Dendritic cell treated with granulocyte-macrophage colony-stimulating factor and Interleukin-4, amounts not matched to agents 40 ng/mL and 50 ng/mL, for 4 days (primary cell): ENCODE results near the gene PAMR1.

ENCODE experiments used
- H3K27ac Mint-ChIP-seq: one replicate; pipeline ENCODE4 v1.8.0; 2022; ENCODE audit warnings: mild to moderate bottlenecking, mixed read lengths
- H3K27me3 Mint-ChIP-seq: one replicate; pipeline ENCODE4 v1.8.0; 2022; ENCODE audit warnings: mild to moderate bottlenecking, mixed read lengths
- H3K36me3 Mint-ChIP-seq: one replicate; pipeline ENCODE4 v1.8.0; 2022; ENCODE audit warnings: low read depth, mixed read lengths
- H3K4me1 Mint-ChIP-seq: one replicate; pipeline ENCODE4 v1.8.0; 2022; ENCODE audit warnings: low read depth, mixed read lengths
- H3K4me3 Mint-ChIP-seq: one replicate; pipeline ENCODE4 v1.8.0; 2022; ENCODE audit warnings: mild to moderate bottlenecking, moderate library complexity, mixed read lengths
- H3K9me3 Mint-ChIP-seq: one replicate; pipeline ENCODE4 v1.8.0; 2022; ENCODE audit warnings: mixed read lengths
- intact Hi-C: fragments of 100-400 bp; cut with micrococcal nuclease; formaldehyde crosslinking; loops from one replicate; pipeline ENCODE4 v1.15.0; 2022

The PAMR1 gene

GRCh38 chr11:35500744-35501143 is 24.7 kb downstream of the PAMR1 start:
- H3K4me1 Mint-ChIP-seq, result no peaks in the 10 kb centered on the region
- no peak overlapping the region for H3K27ac Mint-ChIP-seq
- no peaks in the 10 kb centered on the region for H3K36me3 Mint-ChIP-seq
- peaks cover 14% of the 10 kb centered on the region for H3K9me3 Mint-ChIP-seq
- intact Hi-C loops, result no loop called here
- peaks cover 9% of the 10 kb centered on the region for H3K27me3 Mint-ChIP-seq
- H3K4me3 Mint-ChIP-seq, result no peak overlapping the region

DNA sequence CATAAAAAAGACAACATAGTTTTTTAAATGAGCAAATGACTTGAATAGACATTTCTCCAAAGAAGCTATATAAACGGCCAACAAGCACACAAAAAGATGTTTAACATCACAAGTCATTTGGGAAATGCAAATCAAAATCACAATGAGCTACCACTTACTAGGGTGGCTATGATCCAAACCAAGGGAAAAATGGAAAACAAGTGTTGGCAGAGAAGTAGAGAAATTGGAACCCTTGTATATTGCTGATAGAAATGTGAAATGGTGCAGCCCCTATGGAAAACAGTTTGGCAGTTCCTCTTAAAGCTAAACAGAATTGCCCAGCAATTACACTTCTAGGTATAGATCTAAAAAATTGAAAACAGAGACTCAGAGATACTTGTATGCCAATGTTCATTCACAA is 29.0 kb downstream of the PAMR1 start:
- Mint-ChIP-seq H3K27me3 (peaks cover 10% of the 10 kb centered on the region), H3K9me3 (no peaks in the 10 kb centered on the region), H3K4me3 (no peak overlapping the region), H3K27ac (no peak overlapping the region), H3K4me1 (no peaks in the 10 kb centered on the region), H3K36me3 (no peaks in the 10 kb centered on the region)
- intact Hi-C loops, result no loop called here

- Mint-ChIP-seq H3K27ac (no peak overlapping the region), H3K27me3 (peaks cover 10% of the 10 kb centered on the region), H3K9me3 (no peaks in the 10 kb centered on the region), H3K36me3 (no peaks in the 10 kb centered on the region), H3K4me3 (no peak overlapping the region), H3K4me1 (no peaks in the 10 kb centered on the region)
- intact Hi-C loops, result no loop called here
These were observed 30.4 kb downstream of the PAMR1 start for GRCh38 chr11:35494957-35495490.

- peaks cover 25% of the 10 kb centered on the region for H3K27me3 Mint-ChIP-seq
- H3K4me1 Mint-ChIP-seq, result no peaks in the 10 kb centered on the region
- intact Hi-C loops, result no loop called here
- no peak overlapping the region for H3K4me3 Mint-ChIP-seq
- H3K9me3 Mint-ChIP-seq, result no peaks in the 10 kb centered on the region
- no peaks in the 10 kb centered on the region for H3K36me3 Mint-ChIP-seq
- no peak overlapping the region for H3K27ac Mint-ChIP-seq
These were observed 34.1 kb downstream of the PAMR1 start for GRCh38 chr11:35491231-35491871.

GRCh38 chr11:35488117-35488516 is 37.3 kb downstream of the PAMR1 start:
- Mint-ChIP-seq H3K9me3 (peaks cover 3% of the 10 kb centered on the region), H3K27me3 (peaks cover 37% of the 10 kb centered on the region), H3K36me3 (no peaks in the 10 kb centered on the region), H3K4me1 (no peaks in the 10 kb centered on the region), H3K4me3 (no peak overlapping the region), H3K27ac (no peak overlapping the region)
- intact Hi-C loops, result loop anchor here (5.0 kb wide), 1 partner anchor 779 kb away; no protein-coding TSS in a partner anchor

DNA sequence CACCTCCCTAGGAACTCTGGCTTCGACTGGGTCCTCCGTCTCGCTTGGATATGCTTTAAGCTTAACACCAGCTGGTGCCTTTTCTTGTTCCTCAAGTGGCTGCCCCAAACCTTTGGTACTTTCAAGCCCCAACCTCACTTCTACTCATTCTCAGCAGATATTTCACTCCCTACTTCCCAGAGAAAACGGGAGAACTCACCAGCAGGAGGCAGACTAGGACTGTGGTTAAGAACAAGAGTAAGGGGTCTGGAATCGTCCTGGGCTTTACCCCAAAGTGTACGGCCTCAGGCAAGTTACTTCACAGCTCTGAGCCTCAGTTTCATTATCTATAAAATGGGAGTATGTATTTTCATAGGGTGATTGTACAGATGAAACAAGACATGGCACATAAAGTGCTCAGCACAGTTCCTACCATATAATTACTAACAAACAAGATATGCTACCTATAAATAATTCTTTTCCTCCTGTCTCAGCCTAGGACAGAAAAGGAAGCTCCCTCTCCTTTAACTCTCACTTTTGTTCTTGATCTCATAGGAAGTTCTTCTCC is 37.8 kb downstream of the PAMR1 start:
- intact Hi-C loops, result loop anchor here (5.0 kb wide), 1 partner anchor 780 kb away; no protein-coding TSS in a partner anchor
- peaks cover 9% of the 10 kb centered on the region for H3K9me3 Mint-ChIP-seq
- no peak overlapping the region for H3K4me3 Mint-ChIP-seq
- no peaks in the 10 kb centered on the region for H3K36me3 Mint-ChIP-seq
- H3K4me1 Mint-ChIP-seq, result no peaks in the 10 kb centered on the region
- H3K27ac Mint-ChIP-seq, result no peak overlapping the region
- H3K27me3 Mint-ChIP-seq, result peaks cover 38% of the 10 kb centered on the region

GRCh38 chr11:35486934-35487333 is 38.5 kb downstream of the PAMR1 start:
- Mint-ChIP-seq H3K27ac (no peak overlapping the region), H3K4me3 (no peak overlapping the region), H3K9me3 (peaks cover 13% of the 10 kb centered on the region), H3K36me3 (no peaks in the 10 kb centered on the region), H3K4me1 (no peaks in the 10 kb centered on the region), H3K27me3 (peaks cover 39% of the 10 kb centered on the region)
- intact Hi-C loops, result loop anchor here (5.0 kb wide), 1 partner anchor 780 kb away; no protein-coding TSS in a partner anchor

GRCh38 chr11:35486446-35486845 is 39.0 kb downstream of the PAMR1 start:
- no peaks in the 10 kb centered on the region for H3K36me3 Mint-ChIP-seq
- peaks cover 13% of the 10 kb centered on the region for H3K9me3 Mint-ChIP-seq
- H3K4me3 Mint-ChIP-seq, result no peak overlapping the region
- intact Hi-C loops, result loop anchor here (5.0 kb wide), 1 partner anchor 781 kb away; no protein-coding TSS in a partner anchor
- no peaks in the 10 kb centered on the region for H3K4me1 Mint-ChIP-seq
- H3K27ac Mint-ChIP-seq, result no peak overlapping the region
- H3K27me3 Mint-ChIP-seq, result peaks cover 41% of the 10 kb centered on the region

GRCh38 chr11:35485656-35486322 is 39.6 kb downstream of the PAMR1 start:
- Mint-ChIP-seq H3K36me3 (no peaks in the 10 kb centered on the region), H3K27me3 (peaks cover 43% of the 10 kb centered on the region), H3K9me3 (peaks cover 13% of the 10 kb centered on the region), H3K4me3 (no peak overlapping the region), H3K27ac (no peak overlapping the region), H3K4me1 (no peaks in the 10 kb centered on the region)
- intact Hi-C loops, result loop anchor here (1.0 to 5.0 kb wide), 2 partner anchors 559 to 782 kb away; no protein-coding TSS in a partner anchor

DNA sequence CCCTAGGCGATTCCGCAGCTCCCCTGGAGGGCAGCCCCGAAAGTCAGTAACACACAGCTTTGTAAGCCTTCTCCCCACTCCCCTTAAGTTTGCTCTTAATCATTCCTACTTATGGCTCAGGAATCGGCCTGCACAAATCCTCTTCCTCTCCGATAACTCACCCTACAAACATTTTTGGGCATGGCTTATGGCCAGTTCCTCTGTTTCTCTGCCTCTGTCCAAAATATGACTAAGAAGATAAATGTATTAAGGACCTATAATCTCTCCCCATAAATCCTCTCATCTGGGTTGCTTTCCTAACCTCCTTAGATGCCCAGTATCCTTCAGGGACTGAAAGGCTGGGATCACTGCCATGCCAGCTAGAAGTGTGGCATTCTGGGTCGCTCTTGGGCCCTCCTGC is 41.0 kb downstream of the PAMR1 start:
- Mint-ChIP-seq H3K27ac (no peak overlapping the region), H3K36me3 (no peaks in the 10 kb centered on the region), H3K9me3 (peaks cover 13% of the 10 kb centered on the region), H3K27me3 (peaks cover 48% of the 10 kb centered on the region), H3K4me3 (no peak overlapping the region), H3K4me1 (no peaks in the 10 kb centered on the region)
- intact Hi-C loops, result no loop called here

GRCh38 chr11:35483131-35483820 is 42.1 kb downstream of the PAMR1 start:
- H3K9me3 Mint-ChIP-seq, result peaks cover 13% of the 10 kb centered on the region
- H3K4me3 Mint-ChIP-seq, result no peak overlapping the region
- no peak overlapping the region for H3K27ac Mint-ChIP-seq
- intact Hi-C loops, result no loop called here
- H3K36me3 Mint-ChIP-seq, result no peaks in the 10 kb centered on the region
- H3K4me1 Mint-ChIP-seq, result no peaks in the 10 kb centered on the region
- H3K27me3 Mint-ChIP-seq, result peaks cover 55% of the 10 kb centered on the region

GRCh38 chr11:35479731-35480130 is 45.7 kb downstream of the PAMR1 start:
- intact Hi-C loops, result no loop called here
- no peak overlapping the region for H3K27ac Mint-ChIP-seq
- no peaks in the 10 kb centered on the region for H3K36me3 Mint-ChIP-seq
- H3K9me3 Mint-ChIP-seq, result peaks cover 26% of the 10 kb centered on the region
- peaks cover 54% of the 10 kb centered on the region for H3K27me3 Mint-ChIP-seq
- no peak overlapping the region for H3K4me3 Mint-ChIP-seq
- H3K4me1 Mint-ChIP-seq, result no peaks in the 10 kb centered on the region

DNA sequence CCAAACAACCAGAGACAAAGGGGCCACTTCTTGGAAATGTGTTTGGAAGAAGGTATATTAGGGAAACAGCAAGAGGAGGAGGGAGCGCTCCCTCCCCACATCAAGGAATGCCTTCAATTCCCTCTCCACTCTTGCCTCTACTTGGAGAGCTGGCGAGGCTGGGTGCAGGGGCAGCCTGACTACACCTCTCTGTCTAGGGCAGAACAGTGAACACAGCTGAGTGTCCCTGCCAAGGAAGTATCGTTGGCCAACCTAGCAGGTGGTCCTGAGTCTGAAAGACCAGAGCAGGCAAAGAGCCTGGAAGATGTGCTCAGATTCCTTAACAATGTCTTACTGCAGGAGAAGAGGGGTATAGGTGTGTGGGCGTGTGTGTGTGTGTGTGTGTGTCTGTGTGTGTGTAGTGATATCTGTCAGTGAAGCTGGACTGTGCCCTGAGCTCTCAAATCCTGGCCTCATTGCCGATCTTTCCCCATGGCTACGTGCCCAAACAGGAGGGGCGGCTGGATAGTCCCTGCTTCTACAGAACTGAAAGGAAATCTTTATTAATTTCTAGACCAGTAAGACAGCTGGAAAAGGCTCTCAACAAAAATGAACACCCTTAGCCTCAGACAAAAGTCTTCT is 46.8 kb downstream of the PAMR1 start:
- H3K9me3 Mint-ChIP-seq, result peaks cover 26% of the 10 kb centered on the region
- intact Hi-C loops, result no loop called here
- H3K4me1 Mint-ChIP-seq, result no peaks in the 10 kb centered on the region
- no peak overlapping the region for H3K4me3 Mint-ChIP-seq
- no peaks in the 10 kb centered on the region for H3K36me3 Mint-ChIP-seq
- H3K27me3 Mint-ChIP-seq, result peaks cover 44% of the 10 kb centered on the region
- H3K27ac Mint-ChIP-seq, result no peak overlapping the region
